A673 (cell line): ENCODE data around the gene SCTR. TPM values are rescaled to one million over a fixed set of nuclear protein-coding genes. Genes with fewer than 3 reads are reported as not detected.
A peak's percentile ranks its signal among the peaks of the same experiment; 100 is the strongest.

Source experiments
- BruUV-seq: library from RNA; stranded (reverse); fragments of 400-500 nt; replicated peaks from 2 replicates; lab custom pipeline; 2021; lab: Mats Ljungman, UMichigan
- CTCF ChIA-PET: fragments of 300-600 bp; sonication (Branson Sonifier 250); formaldehyde crosslinking; loops from one replicate; lab custom pipeline; 2022; ENCODE audit warnings: antibody characterized with exemption; lab: Charles Lee
- POLR2A ChIA-PET: fragments of 300-600 bp; sonication (Branson Sonifier 250); formaldehyde crosslinking; loops from one replicate; lab custom pipeline; 2022; ENCODE audit warnings: antibody characterized with exemption; ENCODE audit not compliant: low non-redundant PET; lab: Charles Lee
- DNase-seq: peaks from one replicate; pipeline ENCODE4 v3.0.0-alpha.2; 2015; ENCODE audit warnings: low spot score
- H3K27ac ChIP-seq: fragments of 200-600 bp; sonication (generic); 2 replicates; pipeline ENCODE4 v1.5.1; 2016; ENCODE audit warnings: mixed run types, low read depth, mild to moderate bottlenecking, mixed read lengths, antibody characterized with exemption, low read length; ENCODE audit not compliant: poor library complexity, severe bottlenecking
- H3K27me3 ChIP-seq: fragments of 200-600 bp; sonication (generic); replicated peaks from 2 replicates; pipeline ENCODE4 v1.6.1; 2017; ENCODE audit warnings: mixed run types, low read depth, mild to moderate bottlenecking, mixed read lengths, antibody characterized with exemption, low read length; ENCODE audit not compliant: insufficient read depth, poor library complexity
- H3K36me3 ChIP-seq: fragments of 200-600 bp; sonication (generic); 2 replicates; pipeline ENCODE4 v1.6.1; 2016; ENCODE audit warnings: mixed run types, mild to moderate bottlenecking, mixed read lengths, antibody characterized with exemption, low read length; ENCODE audit not compliant: insufficient read depth, poor library complexity, severe bottlenecking
- H3K4me1 ChIP-seq: fragments of 200-600 bp; sonication (generic); 2 replicates; pipeline ENCODE4 v1.6.1; 2017; ENCODE audit warnings: mixed run types, mild to moderate bottlenecking, mixed read lengths, antibody characterized with exemption, low read length; ENCODE audit not compliant: insufficient read depth, poor library complexity, severe bottlenecking
- H3K4me3 ChIP-seq: fragments of 200-600 bp; sonication (generic); 2 replicates; pipeline ENCODE4 v1.5.1; 2016; ENCODE audit warnings: low read depth, mixed run types, mild to moderate bottlenecking, mixed read lengths, low read length; ENCODE audit not compliant: poor library complexity, severe bottlenecking
- H3K9me3 ChIP-seq: fragments of 200-600 bp; sonication (generic); 2 replicates; pipeline ENCODE4 v1.6.1; 2016; ENCODE audit warnings: mixed run types, low read depth, mild to moderate bottlenecking, mixed read lengths, antibody characterized with exemption, low read length; ENCODE audit not compliant: poor library complexity, severe bottlenecking
- CTCF ChIP-seq: fragments of 300-800, 200-600 bp; sonication (generic); conservative IDR thresholded peaks from 2 replicates; pipeline ENCODE4 v1.5.1; 2017; ENCODE audit warnings: low read depth, mild to moderate bottlenecking, antibody characterized with exemption, low read length, moderate library complexity, mixed read lengths
- EZH2 ChIP-seq: fragments of 200-600 bp; sonication (generic); IDR thresholded peaks from 2 replicates; pipeline ENCODE4 v1.6.1; 2017; ENCODE audit warnings: borderline replicate concordance, low read depth, mild to moderate bottlenecking, mixed read lengths, antibody characterized with exemption, low read length; ENCODE audit not compliant: poor library complexity, severe bottlenecking
- intact Hi-C: fragments of 100-400 bp; cut with micrococcal nuclease; formaldehyde crosslinking; loops from one replicate; pipeline ENCODE4 v1.10.0; 2022; ENCODE audit not compliant: unreplicated experiment
- total RNA-seq: library from RNA; stranded (reverse); gene quantifications from 2 replicates; pipeline ENCODE4 v1.2.3, GENCODE V29; 2021

Gene SCTR
- total RNA-seq, 1 experiment from 2014 or later = not detected

DNA sequence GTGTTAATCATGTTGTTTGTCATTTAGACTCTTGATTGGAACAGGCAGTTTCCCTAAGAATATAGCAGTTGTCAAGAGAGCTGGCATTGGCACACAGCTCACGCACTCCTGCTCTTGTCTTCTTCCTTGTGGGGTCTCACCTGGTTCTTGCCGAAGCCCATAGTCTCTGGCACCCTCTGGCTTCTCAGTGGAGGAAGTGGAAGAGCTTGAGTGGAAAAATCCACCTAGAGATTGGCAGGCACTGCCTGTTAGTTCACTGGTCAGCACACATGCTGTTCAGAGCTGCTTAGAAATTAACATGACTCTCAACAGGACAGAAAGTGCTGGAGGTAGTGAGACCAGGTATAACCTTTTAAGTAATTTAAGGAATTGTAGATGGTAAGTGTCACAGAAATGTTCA, 28.3 kb downstream of the SCTR start:
- ChIA-PET CTCF (no interaction called here), POLR2A (no interaction called here)
- DNase-seq = no peak
- no peaks in the 10 kb centered on the region for H3K4me1 ChIP-seq
- BruUV-seq = no TSS peak
- no peaks in the 10 kb centered on the region for H3K36me3 ChIP-seq
- H3K9me3 ChIP-seq = peaks cover 13% of the 10 kb centered on the region
- TF ChIP-seq CTCF (no peak), EZH2 (no peak)
- no peaks in the 10 kb centered on the region for H3K27me3 ChIP-seq
- H3K4me3 ChIP-seq = no peak overlapping the region
- intact Hi-C loops = no loop called here
- H3K27ac ChIP-seq = no peak overlapping the region

DNA sequence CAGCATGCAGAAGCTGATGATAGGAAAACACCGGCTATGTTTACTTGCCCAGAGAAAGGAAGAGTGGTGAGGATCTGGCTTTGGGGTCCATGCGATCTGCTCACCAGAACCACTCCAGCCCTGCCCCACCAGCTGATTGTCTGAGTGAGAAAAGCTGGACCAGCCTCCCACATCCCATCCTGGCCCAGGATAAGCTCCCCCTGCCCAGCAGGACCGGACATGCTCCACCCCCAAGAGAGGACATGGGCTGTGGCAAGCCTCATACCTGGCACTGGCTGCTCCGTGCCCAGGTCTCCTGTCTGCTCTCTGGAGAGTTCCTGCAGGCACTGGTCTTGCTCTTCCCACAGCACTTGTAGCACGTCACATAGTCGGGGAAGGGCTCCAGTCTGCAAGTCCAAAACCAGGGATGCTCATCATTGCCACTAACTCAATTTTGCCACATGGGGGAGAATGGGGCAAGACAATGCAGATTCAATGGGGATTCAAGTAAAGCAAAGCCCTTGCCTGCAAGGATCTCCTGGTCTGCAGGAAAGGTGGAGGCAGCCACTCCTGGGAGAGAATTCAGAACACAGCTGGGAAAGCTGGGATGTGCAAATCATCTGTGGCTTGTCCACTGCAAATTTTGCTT, 30.0 kb downstream of the SCTR start:
- Histone ChIP-seq H3K4me3 (no peak overlapping the region), H3K4me1 (peaks cover 5% of the 10 kb centered on the region), H3K36me3 (no peaks in the 10 kb centered on the region), H3K9me3 (peaks cover 4% of the 10 kb centered on the region), H3K27ac (no peak overlapping the region), H3K27me3 (no peaks in the 10 kb centered on the region)
- POLR2A ChIA-PET = interaction anchor here (0.5 kb wide), 1 partner anchor 489 kb away, joined by 3 read pairs; no protein-coding TSS in a partner anchor
- CTCF ChIA-PET = no interaction called here
- intact Hi-C loops = no loop called here
- no peak for TF ChIP-seq EZH2
- peak; percentile 23; the same call in 1 of the 2 replicates for TF ChIP-seq CTCF
- DNase-seq = no peak
- no TSS peak for BruUV-seq

- H3K4me1 ChIP-seq = peaks cover 7% of the 10 kb centered on the region
- H3K9me3 ChIP-seq = no peaks in the 10 kb centered on the region
- CTCF ChIA-PET = no interaction called here
- no TSS peak for BruUV-seq
- no peak overlapping the region for H3K4me3 ChIP-seq
- H3K27ac ChIP-seq = no peak overlapping the region
- H3K27me3 ChIP-seq = no peaks in the 10 kb centered on the region
- POLR2A ChIA-PET = no interaction called here
- intact Hi-C loops = no loop called here
- peak; percentile 40 for DNase-seq
- H3K36me3 ChIP-seq = no peaks in the 10 kb centered on the region
- TF ChIP-seq EZH2 = no peak
- TF ChIP-seq CTCF = no peak
These were observed 32.3 kb downstream of the SCTR start for GRCh38 chr2:119491776-119492525.
